Activated CD4-positive, alpha-beta T cell treated with anti-CD3 and anti-CD28 coated beads, Interleukin-2, amount 50 U/mL, for 1 hour (primary cell): ENCODE measurements around the gene HNRNPA1.
"Not testable (repeated sequence)": the region's sequence is repeated elsewhere in the genome, so short reads cannot be mapped to it uniquely, and the experiment has no call there.

Source experiments
- DNase-seq: peaks from one replicate; pipeline ENCODE4 v3.0.0-alpha.2; 2020

Gene HNRNPA1

DNA sequence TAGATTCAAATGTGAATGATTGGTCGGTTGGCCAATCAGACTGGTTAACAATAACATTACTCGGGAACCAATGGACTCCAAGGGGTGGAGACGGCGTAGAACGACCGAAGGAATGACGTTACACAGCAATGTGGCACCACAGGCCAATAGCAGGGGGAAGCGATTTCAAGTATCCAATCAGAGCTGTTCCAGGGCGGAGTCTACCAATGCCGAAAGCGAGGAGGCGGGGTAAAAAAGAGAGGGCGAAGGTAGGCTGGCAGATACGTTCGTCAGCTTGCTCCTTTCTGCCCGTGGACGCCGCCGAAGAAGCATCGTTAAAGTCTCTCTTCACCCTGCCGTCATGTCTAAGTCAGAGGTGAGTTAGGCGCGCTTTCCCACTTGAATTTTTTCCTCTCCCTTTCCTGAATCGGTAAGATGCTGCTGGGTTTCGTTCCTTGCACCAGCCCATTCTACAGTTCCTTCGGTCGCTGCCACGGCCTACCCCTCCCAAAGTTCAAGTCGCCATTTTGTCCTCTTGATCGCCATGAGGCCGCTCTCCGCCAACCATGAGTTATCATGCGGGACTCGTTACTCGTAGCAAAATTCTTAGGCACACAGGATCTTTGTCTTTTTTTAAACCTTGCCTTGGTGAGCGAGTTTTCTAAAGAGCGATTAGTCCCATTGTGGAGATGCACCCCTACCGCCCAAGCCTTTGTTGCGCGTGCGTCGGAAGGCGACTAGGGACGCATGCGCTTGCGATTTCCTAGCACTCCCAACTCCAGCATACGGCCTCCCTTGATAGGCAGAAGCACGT lies at the start of gene HNRNPA1:
TSS of gene HNRNPA1 (plus strand) at position 259 of the 793 bp plus-strand sequence. CDS start at position 341, 82 bp downstream.
- peak; percentile 89 for DNase-seq

DNA sequence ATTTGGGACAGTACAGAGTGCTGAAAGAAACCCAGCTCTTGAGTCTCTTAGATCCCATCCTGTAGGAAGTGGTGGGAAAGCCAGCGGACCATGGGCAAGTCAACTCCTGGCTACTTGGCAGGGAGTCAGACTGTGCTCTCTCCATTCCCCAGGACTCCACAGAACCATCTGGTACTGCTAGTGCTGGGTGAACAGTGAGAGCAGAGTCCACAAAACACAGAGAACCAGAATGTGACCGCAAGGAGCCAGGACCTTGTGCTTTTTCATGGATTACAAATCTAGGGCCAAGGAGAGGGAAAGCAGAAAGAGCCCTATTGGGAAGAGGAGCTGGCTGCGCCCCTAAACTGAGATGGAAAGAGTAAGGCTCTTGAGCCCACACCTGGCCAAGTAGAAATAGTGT lies 49.3 kb upstream of the HNRNPA1 start:
- not testable (repeated sequence) for DNase-seq

DNA sequence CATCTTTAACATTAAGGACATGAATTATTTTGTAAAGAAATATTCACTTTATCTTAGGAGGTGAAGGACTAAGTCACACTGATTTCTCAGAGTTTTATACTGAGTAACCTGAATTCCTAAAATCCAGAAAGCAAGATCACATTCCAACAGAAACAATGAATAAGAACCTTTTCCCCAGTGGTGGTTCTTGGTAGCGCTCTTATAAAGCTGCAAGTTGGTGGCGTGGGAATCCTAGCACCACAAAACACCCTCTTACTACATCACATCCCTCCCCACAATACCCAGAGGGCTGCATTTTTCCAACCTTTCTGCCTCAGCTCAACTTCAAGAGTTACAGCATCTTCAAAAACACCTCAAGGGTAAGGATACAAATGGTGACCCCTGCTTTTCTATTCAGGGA lies 47.7 kb upstream of the HNRNPA1 start:
- DNase-seq, result no peak

DNA sequence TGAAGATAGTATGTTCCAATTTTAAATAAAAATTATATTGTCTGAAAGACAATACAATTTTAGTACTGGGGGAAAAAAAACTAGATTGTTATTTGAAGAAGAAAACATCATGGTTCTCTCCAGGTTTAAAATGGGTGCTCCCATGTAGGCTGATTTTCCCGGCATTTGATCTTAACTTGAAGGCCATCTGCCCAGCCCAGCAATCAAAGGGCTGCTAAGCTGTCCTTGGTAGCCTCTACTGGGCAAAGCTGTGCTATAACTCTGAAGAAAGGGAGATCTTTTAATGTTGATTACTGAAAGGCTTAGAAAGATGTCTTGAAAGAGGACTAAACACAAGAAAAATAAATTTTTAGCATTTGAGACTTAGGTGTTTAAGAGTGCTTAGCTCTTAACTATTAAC lies 42.0 kb upstream of the HNRNPA1 start:
- DNase-seq, result no peak

GRCh38 chr12:54239620-54240019 lies 40.9 kb upstream of the HNRNPA1 start:
- DNase-seq, result no peak

- DNase-seq, result no peak
These were observed 40.4 kb upstream of the HNRNPA1 start for GRCh38 chr12:54240129-54240528.

GRCh38 chr12:54240971-54241588 lies 39.4 kb upstream of the HNRNPA1 start:
- no peak for DNase-seq

DNA sequence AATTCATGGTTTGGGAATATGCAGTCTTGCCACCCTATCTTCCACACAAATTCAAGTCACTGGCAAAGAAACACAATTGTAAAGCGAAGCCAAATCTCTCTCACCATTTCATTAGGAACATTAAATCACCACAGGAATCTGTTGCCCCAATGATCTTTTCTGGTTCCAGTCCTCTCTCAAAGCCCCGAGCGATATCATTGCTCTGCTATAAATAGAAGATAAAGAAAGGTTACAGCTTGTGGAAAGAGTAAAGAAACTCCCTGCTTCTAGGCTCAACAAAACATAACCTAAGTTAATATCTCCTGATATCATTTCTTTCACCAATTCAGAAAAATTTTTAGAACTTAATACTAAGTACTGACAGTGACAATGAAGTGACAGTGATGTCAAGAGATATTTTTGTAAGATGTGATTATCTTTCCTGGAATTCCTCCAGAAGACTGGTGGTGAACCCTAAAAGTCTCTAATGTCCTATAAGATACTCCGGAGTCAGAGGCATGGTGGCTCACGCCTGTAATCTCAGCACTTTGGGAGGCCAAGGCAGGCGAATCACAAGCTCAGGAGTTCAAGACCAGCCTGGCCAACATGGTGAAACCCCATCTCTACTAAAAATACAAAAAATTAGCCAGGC lies 34.4 kb upstream of the HNRNPA1 start:
- DNase-seq, result no peak

DNA sequence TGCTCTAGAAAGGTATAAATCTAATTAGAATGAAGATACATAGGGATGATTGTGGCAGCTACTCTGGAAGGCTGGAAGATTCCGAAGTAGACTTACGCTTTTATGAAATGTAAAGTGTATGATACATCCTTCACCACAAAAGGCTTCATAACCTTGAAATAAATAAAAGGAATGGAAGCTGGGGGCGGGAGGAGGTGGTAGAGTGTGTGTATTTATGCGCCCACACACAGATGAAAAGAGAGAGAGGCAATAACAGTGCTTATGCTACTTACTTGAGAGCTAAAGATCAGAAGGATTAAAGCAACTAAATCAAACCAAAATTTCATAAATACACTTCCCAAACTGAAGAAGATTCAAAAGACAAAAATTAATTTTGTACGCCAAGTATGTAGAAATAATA lies 31.0 kb upstream of the HNRNPA1 start:
- no peak for DNase-seq

- DNase-seq, result no peak
These were observed 28.8 kb upstream of the HNRNPA1 start for GRCh38 chr12:54251667-54252284.

DNA sequence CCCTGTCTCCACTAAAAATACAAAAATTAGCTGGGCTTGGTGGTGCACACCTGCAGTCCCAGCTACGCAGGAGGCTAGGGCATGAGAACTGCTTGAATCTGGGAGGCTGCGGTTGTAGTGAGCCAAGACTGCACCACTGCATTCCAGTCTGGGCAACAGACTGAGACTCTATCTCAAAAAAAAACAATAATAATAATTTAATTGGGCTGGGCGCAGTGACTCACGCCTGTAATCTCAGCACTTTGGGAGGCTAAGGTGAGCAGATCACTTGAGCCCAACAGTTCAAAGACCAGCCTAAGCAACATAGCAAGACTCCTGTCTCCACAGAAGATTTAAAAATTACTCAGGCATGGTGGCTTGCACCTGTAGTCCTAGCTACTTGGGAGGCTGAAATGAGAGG lies 27.3 kb upstream of the HNRNPA1 start:
- no peak for DNase-seq

DNA sequence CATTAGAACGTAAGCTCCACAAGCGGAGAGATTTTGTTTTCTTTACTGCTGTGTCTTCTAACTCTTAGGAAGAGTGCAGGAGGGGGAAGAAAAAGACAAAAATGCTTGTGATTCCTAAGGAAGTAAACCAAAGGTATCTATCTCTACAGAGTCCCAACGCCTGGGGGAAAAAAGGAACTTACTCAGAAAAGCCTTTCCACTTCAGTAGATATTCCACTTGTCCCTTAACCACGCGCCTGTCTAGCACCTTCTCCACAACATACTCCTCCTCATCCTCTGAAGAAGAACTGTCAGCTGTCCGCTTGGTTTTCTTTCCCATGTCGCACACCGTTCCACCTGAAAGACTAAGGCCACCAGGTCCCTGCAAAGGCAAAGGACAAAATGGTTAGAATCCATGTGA lies 23.2 kb upstream of the HNRNPA1 start:
- DNase-seq, result no peak

GRCh38 chr12:54258201-54258681 lies 22.3 kb upstream of the HNRNPA1 start:
- DNase-seq, result no peak

GRCh38 chr12:54259194-54260011 lies 21.1 kb upstream of the HNRNPA1 start:
- DNase-seq, result peak; percentile 27

DNA sequence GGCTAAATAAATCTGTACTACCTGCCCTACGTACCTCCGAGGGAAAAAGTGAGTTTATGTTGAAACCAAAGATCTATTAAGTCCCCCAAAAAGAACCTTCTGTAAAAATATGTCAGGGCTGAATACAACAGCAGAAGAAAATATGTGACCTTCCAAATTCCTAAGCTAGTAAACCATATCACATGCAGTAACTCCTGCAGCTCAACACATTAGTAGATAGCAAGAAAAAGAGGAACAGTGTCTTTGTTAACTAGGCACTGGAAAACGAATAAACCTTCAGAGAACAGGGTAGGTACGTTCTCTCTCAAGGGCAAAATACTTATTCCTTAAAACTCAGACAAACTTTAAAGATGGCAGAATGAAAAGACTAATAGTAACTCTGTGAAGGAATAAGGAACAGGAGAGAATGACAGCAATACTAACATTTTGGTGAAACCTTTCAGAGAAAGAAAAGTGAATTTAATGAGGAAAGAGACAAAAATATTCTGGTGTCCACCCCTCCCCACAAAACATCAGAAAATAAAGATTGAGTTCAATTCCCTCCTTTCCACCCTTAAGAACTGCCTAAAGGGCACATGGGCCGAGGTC lies 18.6 kb upstream of the HNRNPA1 start:
- DNase-seq, result no peak

- DNase-seq, result no peak
These were observed 18.1 kb upstream of the HNRNPA1 start for GRCh38 chr12:54262403-54262925.

DNA sequence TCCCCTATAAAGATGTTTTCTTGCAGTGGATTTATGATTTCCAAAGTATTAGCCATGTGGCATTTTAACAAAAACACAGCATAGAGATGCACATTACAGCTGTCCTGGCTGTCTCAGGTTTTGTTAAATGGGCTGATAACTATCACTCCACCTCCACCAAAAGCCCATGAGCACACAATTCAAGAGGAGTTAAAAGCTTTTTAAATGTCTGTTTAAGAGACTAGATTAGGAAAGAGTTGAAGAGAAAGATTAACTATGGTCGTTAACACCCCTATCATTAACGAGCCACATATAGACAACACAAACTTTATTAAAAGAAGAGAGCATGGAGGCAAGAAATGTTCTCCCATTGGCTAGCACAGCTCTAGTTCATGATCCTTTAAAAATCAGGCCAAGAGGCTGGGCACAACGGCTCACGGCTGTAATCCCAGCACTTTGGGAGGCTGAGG lies 15.1 kb upstream of the HNRNPA1 start:
- DNase-seq, result no peak

- DNase-seq, result no peak
These were observed 13.7 kb upstream of the HNRNPA1 start for GRCh38 chr12:54266852-54267251.

DNA sequence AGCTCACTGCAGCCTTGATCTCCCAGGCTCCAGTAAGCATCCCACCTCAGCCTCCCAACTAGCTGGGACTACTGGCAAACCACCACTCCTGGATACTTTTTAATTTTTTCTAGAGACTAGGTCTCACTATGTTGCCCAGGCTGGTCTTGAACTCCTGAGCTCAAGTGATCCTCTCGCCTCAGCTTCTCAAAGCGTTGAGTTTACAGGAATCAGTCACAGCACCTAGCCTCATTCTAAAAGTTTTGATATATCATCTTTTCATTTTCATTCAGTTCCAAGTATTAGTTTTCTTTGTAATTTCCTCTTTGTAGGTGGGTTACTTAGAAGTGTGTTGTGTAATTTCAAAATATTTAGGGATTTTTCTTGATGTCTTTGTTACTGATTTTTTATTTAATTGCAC lies 10.2 kb upstream of the HNRNPA1 start:
- no peak for DNase-seq

DNA sequence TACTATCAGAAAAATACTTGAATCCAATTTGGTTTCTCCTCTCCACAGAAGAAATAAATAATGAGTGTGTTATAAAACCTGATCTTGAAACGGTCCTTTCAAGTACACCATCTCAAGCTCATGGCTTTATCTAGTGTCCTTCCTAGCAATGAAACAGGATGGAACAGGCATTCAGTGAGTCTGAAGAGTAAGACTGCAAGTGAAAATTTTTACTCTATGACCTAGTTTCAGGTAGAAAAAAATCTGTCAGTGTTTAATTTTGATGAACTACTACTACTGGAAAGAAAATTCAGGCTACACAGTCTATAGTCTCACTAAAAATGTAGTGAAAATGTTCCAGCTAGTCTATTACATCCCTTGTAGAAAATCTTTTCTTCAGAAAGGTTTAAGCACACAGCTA lies 8.3 kb upstream of the HNRNPA1 start:
- no peak for DNase-seq

DNA sequence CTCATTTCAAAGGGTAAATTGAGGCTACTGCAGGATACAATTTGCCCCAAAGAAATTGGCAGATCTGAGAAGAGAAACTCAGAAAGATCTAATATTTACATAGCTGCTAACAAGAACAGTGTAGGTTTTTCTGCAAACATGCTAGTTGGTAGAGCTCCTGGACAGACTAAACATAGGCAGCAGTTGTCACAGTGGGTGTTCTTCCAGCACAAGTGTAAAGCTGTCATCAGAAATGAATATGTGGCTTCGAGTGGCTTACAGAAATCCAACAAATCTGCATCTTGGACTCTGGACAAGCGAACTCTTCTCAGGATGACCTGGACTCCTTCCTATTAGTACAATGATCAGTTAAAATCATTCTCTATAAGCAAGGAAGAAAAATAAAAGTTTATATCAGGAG lies 6.5 kb upstream of the HNRNPA1 start:
- DNase-seq, result no peak

DNA sequence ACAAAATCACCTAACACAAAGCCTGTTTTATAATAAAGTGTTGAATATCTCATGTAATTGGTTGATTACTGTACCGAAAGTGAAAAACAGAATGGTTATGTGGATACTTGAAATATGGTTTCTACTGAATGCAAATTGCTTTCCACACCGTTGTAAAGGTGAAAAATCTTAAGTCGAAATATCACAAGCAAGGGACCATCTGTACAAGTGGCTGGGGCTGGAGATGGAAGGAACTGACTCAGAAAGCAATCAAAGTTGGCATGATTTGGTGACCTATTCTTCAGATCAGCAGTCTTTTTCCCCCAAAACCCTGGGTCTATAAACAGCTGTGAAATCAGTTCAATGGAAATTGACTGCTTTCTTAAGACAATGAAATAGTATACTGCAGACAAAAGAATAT lies 4.2 kb upstream of the HNRNPA1 start:
- no peak for DNase-seq
